K562 (cell line): ENCODE measurements around the gene ADK. TPM values are rescaled to one million over a fixed set of nuclear protein-coding genes. Genes with fewer than 3 reads are reported as not detected.
A peak's percentile ranks its signal among the peaks of the same experiment; 100 is the strongest.

ENCODE experiments used
- ATAC-seq: fragments of 200-7000 bp; cut with Tn5 transposase; 3 replicates; pipeline ENCODE4 v1.9.1; 2020; ENCODE audit warnings: moderate library complexity
- BruUV-seq: library from RNA; stranded (reverse); fragments of 400-500 nt; replicated peaks from 2 replicates; lab custom pipeline; 2021; lab: Mats Ljungman, UMichigan
- CTCF ChIA-PET: fragments of 300-600 bp; formaldehyde crosslinking; extraction: SDS; loops from one replicate; lab custom pipeline; 2021; ENCODE audit warnings: low intra/inter-chr PET ratio; lab: Yijun Ruan, JAX
- POLR2A ChIA-PET: fragments of 300-600, 350-650 bp; sonication (Branson Sonifier 250); formaldehyde crosslinking; extraction: SDS; loops from one replicate; lab custom pipeline; 2021; ENCODE audit warnings: antibody characterized with exemption, inconsistent platforms; lab: Yijun Ruan, JAX
- DNase-seq, 4 experiments: peaks; one replicate each; pipeline versions ENCODE4 v3.0.0 to v3.0.0-alpha.2; 2011 to 2018; ENCODE audit warnings: low spot score in 3 of 4, mixed read lengths in 3 of 4; ENCODE audit errors: extremely low read depth in 1 of 4
- FAIRE-seq: peaks from 2 replicates; lab custom pipeline; 2011; peaks lifted over from hg19 to GRCh38; lab: Jason Lieb, UNC
- H2AFZ ChIP-seq: 2 replicates; pipeline ENCODE4 v1.6.0; 2011; ENCODE audit warnings: low read depth, low read length, control low read depth, inconsistent platforms
- H3K27ac ChIP-seq: fragments of 200-600 bp; 3 replicates; pipeline ENCODE4 v1.8.0; 2011; ENCODE audit warnings: low read depth, mild to moderate bottlenecking, control low read depth, inconsistent platforms, low read length, moderate library complexity, mixed read lengths; ENCODE audit errors: extremely low read depth
- H3K27me3 ChIP-seq, 2 experiments: fragments of 300-600 bp in 1 of 2; 2 replicates in 1 of 2; 3 replicates in 1 of 2; pipeline versions ENCODE4 v1.6.0 to v1.8.0; 2011; ENCODE audit warnings: inconsistent platforms in 2 of 2, low read length in 2 of 2, mild to moderate bottlenecking in 1 of 2, mixed read lengths in 1 of 2, moderate library complexity in 1 of 2; ENCODE audit not compliant: control insufficient read depth in 2 of 2, insufficient read depth in 2 of 2
- H3K36me3 ChIP-seq: fragments of 300-600 bp; 3 replicates; pipeline ENCODE4 v1.8.0; 2011; ENCODE audit warnings: mild to moderate bottlenecking, low read length, inconsistent platforms; ENCODE audit not compliant: control insufficient read depth, insufficient read depth
- H3K4me1 ChIP-seq, 2 experiments: fragments of 200-600 bp in 1 of 2; replicated peaks in 1 of 2; 2 replicates in 1 of 2; 3 replicates in 1 of 2; pipeline versions ENCODE4 v1.5.1 to v1.8.0; 2011; ENCODE audit warnings: inconsistent platforms in 2 of 2, low read length in 2 of 2, mild to moderate bottlenecking in 1 of 2, mixed read lengths in 1 of 2, moderate library complexity in 1 of 2; ENCODE audit not compliant: control insufficient read depth in 2 of 2, insufficient read depth in 2 of 2
- H3K4me2 ChIP-seq: 2 replicates; pipeline ENCODE4 v1.6.1; 2011; ENCODE audit warnings: low read length, control low read depth, inconsistent platforms, mixed read lengths; ENCODE audit not compliant: insufficient read depth
- H3K4me3 ChIP-seq: fragments of 200-600 bp; sonication (generic), shearing (Covaris generic); 2 replicates; pipeline ENCODE4 v1.5.1; 2016; ENCODE audit warnings: control low read depth, inconsistent platforms
- H3K79me2 ChIP-seq: fragments of 200-600 bp; 3 replicates; pipeline ENCODE4 v1.8.0; 2011; ENCODE audit warnings: low read length, inconsistent platforms; ENCODE audit not compliant: control insufficient read depth, insufficient read depth
- H3K9ac ChIP-seq, 2 experiments: 2 replicates each; pipeline versions ENCODE4 v1.6.0 to v1.6.1; 2011; ENCODE audit warnings: low read depth in 2 of 2, low read length in 2 of 2, control low read depth in 1 of 2, inconsistent platforms in 1 of 2, mild to moderate bottlenecking in 1 of 2, mixed read lengths in 1 of 2; ENCODE audit not compliant: insufficient read depth in 1 of 2
- H3K9me1 ChIP-seq: one replicate; pipeline ENCODE4 v1.6.0; 2011; ENCODE audit warnings: inconsistent platforms, mild to moderate bottlenecking, low read length, moderate library complexity; ENCODE audit not compliant: control insufficient read depth, insufficient read depth
- H3K9me3 ChIP-seq: replicated peaks from 2 replicates; pipeline ENCODE4 v1.5.1; 2011; ENCODE audit warnings: low read depth, low read length, inconsistent platforms; ENCODE audit not compliant: control insufficient read depth, insufficient read depth
- H4K20me1 ChIP-seq: replicated peaks from 2 replicates; pipeline ENCODE4 v1.6.1; 2011; ENCODE audit warnings: low read length, inconsistent platforms, mixed read lengths; ENCODE audit not compliant: control insufficient read depth, insufficient read depth
- BRD9 ChIP-seq: fragments of 450-650 bp; IDR thresholded peaks from 2 replicates; pipeline ENCODE4 v1.6.1; 2018; ENCODE audit warnings: low read depth; ENCODE audit not compliant: partially characterized antibody
- FOXJ3 ChIP-seq: sonication (generic); formaldehyde crosslinking; IDR thresholded peaks from 2 replicates; pipeline ENCODE4 v1.4.0; 2020; ENCODE audit warnings: mild to moderate bottlenecking, missing genetic modification reagents
- RFX1 ChIP-seq: fragments of 450-650 bp; IDR thresholded peaks from 2 replicates; pipeline ENCODE4 v1.6.1; 2016; ENCODE audit warnings: mild to moderate bottlenecking, moderate library complexity
- STAT5A ChIP-seq: IDR thresholded peaks from 2 replicates; pipeline ENCODE4 v1.6.1; 2012; ENCODE audit warnings: low read length, inconsistent platforms, borderline replicate concordance
- WGBS: fragments of 100-300 bp; shearing (Covaris generic); methylation state at CpG from one replicate; pipeline ENCODE4 v1.1.6; 2016; ENCODE audit warnings: low coverage, mixed read lengths; ENCODE audit not compliant: insufficient coverage; ENCODE audit errors: missing lambda C conversion rate; 5-methylcytosine and 5-hydroxymethylcytosine counted together
- in situ Hi-C: fragments of 300-500 bp; cut with MboI; formaldehyde crosslinking; loops from 4 replicates; pipeline ENCODE4 v1.15.0; 2018; ENCODE audit warnings: inconsistent platforms, mixed read lengths
- intact Hi-C: fragments of 100-400 bp; cut with micrococcal nuclease; formaldehyde crosslinking; loops from 2 replicates; pipeline ENCODE4 v1.14.2; 2022
- polyA plus RNA-seq, 8 experiments: library from polyadenylated mRNA; depleted of rRNA in 4 of 8; stranded (reverse) in 5 of 8; unstranded in 3 of 8; fragments of >200 nt; fragmentation: Nextera tagmentation in 2 of 8; fragmentation: Illumina TruSeq in 1 of 8; extraction: Ambion mirVana in 2 of 8; extraction: Trizol in 1 of 8; gene quantifications; 2 replicates each; pipeline versions ENCODE4 v1.2.1 to v1.2.3, GENCODE V29; 2011 to 2014; ENCODE audit warnings: inconsistent platforms in 1 of 8, missing spikeins in 1 of 8
- total RNA-seq, 7 experiments: library from RNA; depleted of rRNA in 6 of 7; stranded (reverse); fragments of >200 nt in 6 of 7; fragmentation: Illumina TruSeq in 2 of 7; extraction: Trizol in 2 of 7; gene quantifications; 2 replicates each; pipeline versions ENCODE4 v1.2.1 to v1.2.3, GENCODE V29; 2011 to 2021; ENCODE audit warnings: low replicate concordance in 1 of 7
- TF ChIP-seq, protein P1 (sequence below), 2 experiments: fragments of 200-800 bp in 1 of 2; sonication (Bioruptor generic) in 1 of 2; sonication (generic) in 1 of 2; formaldehyde crosslinking in 1 of 2; IDR thresholded peaks in 1 of 2; conservative IDR thresholded peaks in 1 of 2; 2 replicates each; pipeline versions ENCODE4 v1.5.0 to v1.6.1; 2016 to 2020; ENCODE audit warnings: missing compliant biosample characterization in 1 of 2, missing genetic modification characterization in 1 of 2, missing genetic modification reagents in 1 of 2
- TF ChIP-seq, protein P2 (sequence below): fragments of 450-650 bp; formaldehyde crosslinking; conservative IDR thresholded peaks from 2 replicates; pipeline ENCODE4 v1.4.0; 2022; ENCODE audit warnings: mild to moderate bottlenecking, missing genetic modification characterization

Gene ADK
- total and polyA plus RNA-seq, 9 of the 15 experiments (the other 6 are each of a cell fraction or from before 2014, with no cell fraction given): 54.2 to 97.8 (median 73.6) TPM

DNA sequence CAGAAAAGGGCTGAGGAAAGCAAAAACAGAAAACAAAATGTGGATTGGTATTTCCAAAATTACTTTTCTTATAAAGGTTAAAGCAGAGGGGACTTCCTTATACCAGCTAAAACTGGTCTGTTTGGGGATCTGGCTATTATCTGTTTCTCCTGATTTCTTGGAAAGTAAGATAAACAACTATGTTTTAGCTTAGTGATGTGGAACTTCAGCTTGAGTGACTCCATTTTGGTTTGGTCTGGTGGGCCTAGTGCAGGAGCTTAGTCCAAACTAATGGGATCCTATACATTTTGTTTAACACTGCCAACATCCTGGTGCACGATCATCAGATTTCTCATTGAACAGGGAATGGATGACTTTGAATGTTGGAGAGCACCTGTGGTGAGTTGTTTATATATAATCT lies 283.5 kb downstream of the ADK start (continued):
- TF ChIP-seq, protein P1, sequence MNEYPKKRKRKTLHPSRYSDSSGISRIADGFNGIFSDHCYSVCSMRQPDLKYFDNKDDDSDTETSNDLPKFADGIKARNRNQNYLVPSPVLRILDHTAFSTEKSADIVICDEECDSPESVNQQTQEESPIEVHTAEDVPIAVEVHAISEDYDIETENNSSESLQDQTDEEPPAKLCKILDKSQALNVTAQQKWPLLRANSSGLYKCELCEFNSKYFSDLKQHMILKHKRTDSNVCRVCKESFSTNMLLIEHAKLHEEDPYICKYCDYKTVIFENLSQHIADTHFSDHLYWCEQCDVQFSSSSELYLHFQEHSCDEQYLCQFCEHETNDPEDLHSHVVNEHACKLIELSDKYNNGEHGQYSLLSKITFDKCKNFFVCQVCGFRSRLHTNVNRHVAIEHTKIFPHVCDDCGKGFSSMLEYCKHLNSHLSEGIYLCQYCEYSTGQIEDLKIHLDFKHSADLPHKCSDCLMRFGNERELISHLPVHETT (CRISPR knock-in tag; conservative IDR thresholded peaks at IDR 0.05 in 1 of 2, IDR thresholded peaks at IDR 0.05 in 1 of 2): 0 out of 4 replicates have a peak, but pooled peaks of 1 of the 2 experiments have one; percentile 27
- TF ChIP-seq STAT5A: no peak

DNA sequence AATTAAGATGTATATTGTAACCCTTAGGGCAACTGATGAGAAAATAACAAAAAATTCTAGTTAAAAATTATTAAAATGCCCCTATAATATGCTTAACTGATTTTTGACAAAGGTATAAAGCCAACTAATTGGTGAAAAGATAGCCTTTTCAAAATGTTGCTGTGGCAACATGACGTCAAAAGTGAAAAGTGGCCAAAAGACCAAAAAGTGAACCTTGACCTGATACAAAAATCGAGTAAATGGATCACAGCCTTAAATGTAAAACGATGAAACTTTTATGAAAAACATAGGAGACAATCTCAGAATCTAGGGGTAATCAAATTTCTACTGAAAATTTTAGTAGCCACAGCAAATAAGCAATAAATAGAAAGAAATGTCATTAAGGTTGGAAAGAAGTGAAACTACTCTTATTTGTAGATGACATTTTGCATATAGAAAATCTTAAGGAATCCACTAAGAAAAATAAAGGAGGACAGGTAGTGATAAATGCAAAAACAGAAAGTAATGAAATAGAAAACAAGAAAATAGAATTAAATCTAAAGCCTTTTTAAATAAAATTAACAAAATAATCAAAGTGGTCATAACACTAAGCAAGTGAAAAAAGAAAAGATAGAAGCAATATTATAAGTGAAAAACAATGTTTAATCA lies 285.6 kb downstream of the ADK start:
- no peak overlapping the region for H3K9ac ChIP-seq
- TF ChIP-seq FOXJ3 (no peak), BRD9 (no peak), RFX1 (0 out of 2 replicates have a peak, but pooled peaks have one; percentile 9)
- TF ChIP-seq, protein P2, sequence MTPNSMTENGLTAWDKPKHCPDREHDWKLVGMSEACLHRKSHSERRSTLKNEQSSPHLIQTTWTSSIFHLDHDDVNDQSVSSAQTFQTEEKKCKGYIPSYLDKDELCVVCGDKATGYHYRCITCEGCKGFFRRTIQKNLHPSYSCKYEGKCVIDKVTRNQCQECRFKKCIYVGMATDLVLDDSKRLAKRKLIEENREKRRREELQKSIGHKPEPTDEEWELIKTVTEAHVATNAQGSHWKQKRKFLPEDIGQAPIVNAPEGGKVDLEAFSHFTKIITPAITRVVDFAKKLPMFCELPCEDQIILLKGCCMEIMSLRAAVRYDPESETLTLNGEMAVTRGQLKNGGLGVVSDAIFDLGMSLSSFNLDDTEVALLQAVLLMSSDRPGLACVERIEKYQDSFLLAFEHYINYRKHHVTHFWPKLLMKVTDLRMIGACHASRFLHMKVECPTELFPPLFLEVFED (CRISPR knock-in tag): no peak
- DNase-seq (no peak), FAIRE-seq (no peak), ATAC-seq (no peak)
- ChIA-PET POLR2A (no interaction called here), CTCF (no interaction called here)
- H3K4me2 ChIP-seq: no peak overlapping the region
- no peak overlapping the region for H2AFZ ChIP-seq
- H3K79me2 ChIP-seq: no peaks in the 10 kb centered on the region
- no peaks in the 10 kb centered on the region for H3K9me3 ChIP-seq
- H3K27ac ChIP-seq: no peak overlapping the region
- BruUV-seq: no TSS peak
- H3K36me3 ChIP-seq: 0 out of 3 replicates have a peak, but pooled peaks cover 3% of the 10 kb centered on the region
- intact Hi-C loops: no loop called here
- H3K4me3 ChIP-seq: no peak overlapping the region
- no peaks in the 10 kb centered on the region for H4K20me1 ChIP-seq
- WGBS: 73% methylated on average over 3 of the region's 3 CpGs
- H3K4me1 ChIP-seq: peaks cover 0 to 4% of the 10 kb centered on the region in 2 experiments; a peak in 3 of 5 replicates
- in situ Hi-C loops: no loop called here
- no peaks in the 10 kb centered on the region for H3K27me3 ChIP-seq
- H3K9me1 ChIP-seq: no peaks in the 10 kb centered on the region
